ENCODE results near the gene DDX27.

Gene DDX27

GRCh38 chr20:49245921-49246740 lies 26.9 kb downstream of the DDX27 start:
- Histone ChIP-seq H3K27ac (peak overlapping the region; percentile 2), H3K9me3 (no peaks in the 10 kb centered on the region), H3K27me3 (no peaks in the 10 kb centered on the region), H3K4me1 (ENCODE audit: control insufficient read depth in 1 of 2, insufficient read depth in 1 of 2, low read depth in 1 of 2, low read length in 1 of 2) (no peaks in the 10 kb centered on the region), H3K36me3 (peaks cover 99% of the 10 kb centered on the region), H3K4me3 (ENCODE audit: low read depth in 1 of 2, low read length in 1 of 2) (no peak overlapping the region)
- peak; percentile 31 for TF ChIP-seq CTCF (IDR thresholded peaks at IDR 0.05)

- Histone ChIP-seq H3K4me1 (ENCODE audit: control insufficient read depth in 1 of 2, insufficient read depth in 1 of 2, low read depth in 1 of 2, low read length in 1 of 2) (no peaks in the 10 kb centered on the region), H3K27me3 (no peaks in the 10 kb centered on the region), H3K27ac (peak overlapping the region; percentile 35), H3K9me3 (no peaks in the 10 kb centered on the region), H3K36me3 (peaks cover 100% of the 10 kb centered on the region), H3K4me3 (ENCODE audit: low read depth in 1 of 2, low read length in 1 of 2) (no peak overlapping the region)
- no peak for TF ChIP-seq CTCF (IDR thresholded peaks at IDR 0.05)
These were observed 28.0 kb downstream of the DDX27 start for GRCh38 chr20:49247169-49247723.

GRCh38 chr20:49247792-49248191 lies 28.6 kb downstream of the DDX27 start:
- H3K27ac ChIP-seq, result peak overlapping the region; percentile 35
- H3K36me3 ChIP-seq, result peaks cover 100% of the 10 kb centered on the region
- no peaks in the 10 kb centered on the region for H3K4me1 ChIP-seq (ENCODE audit: control insufficient read depth in 1 of 2, insufficient read depth in 1 of 2, low read depth in 1 of 2, low read length in 1 of 2)
- H3K27me3 ChIP-seq, result no peaks in the 10 kb centered on the region
- no peak for TF ChIP-seq CTCF (IDR thresholded peaks at IDR 0.05)
- no peaks in the 10 kb centered on the region for H3K9me3 ChIP-seq
- no peak overlapping the region for H3K4me3 ChIP-seq (ENCODE audit: low read depth in 1 of 2, low read length in 1 of 2)

GRCh38 chr20:49248301-49248700 lies 29.1 kb downstream of the DDX27 start:
- Histone ChIP-seq H3K27me3 (no peaks in the 10 kb centered on the region), H3K4me1 (ENCODE audit: control insufficient read depth in 1 of 2, insufficient read depth in 1 of 2, low read depth in 1 of 2, low read length in 1 of 2) (no peaks in the 10 kb centered on the region), H3K36me3 (peaks cover 100% of the 10 kb centered on the region), H3K4me3 (ENCODE audit: low read depth in 1 of 2, low read length in 1 of 2) (no peak overlapping the region), H3K27ac (peak overlapping the region; percentile 35), H3K9me3 (no peaks in the 10 kb centered on the region)
- no peak for TF ChIP-seq CTCF (IDR thresholded peaks at IDR 0.05)

- H3K27me3 ChIP-seq, result no peaks in the 10 kb centered on the region
- no peak for TF ChIP-seq CTCF (IDR thresholded peaks at IDR 0.05)
- peak overlapping the region; percentile 33 for H3K27ac ChIP-seq
- peaks cover 100% of the 10 kb centered on the region for H3K36me3 ChIP-seq
- H3K4me1 ChIP-seq (ENCODE audit: control insufficient read depth in 1 of 2, insufficient read depth in 1 of 2, low read depth in 1 of 2, low read length in 1 of 2), result no peaks in the 10 kb centered on the region
- no peaks in the 10 kb centered on the region for H3K9me3 ChIP-seq
- H3K4me3 ChIP-seq (ENCODE audit: low read depth in 1 of 2, low read length in 1 of 2), result no peak overlapping the region
These were observed 29.9 kb downstream of the DDX27 start for GRCh38 chr20:49248879-49249665.
